Upper lobe of left lung (tissue), 4 donors: Measurements from ENCODE around the gene HIVEP3.

ENCODE experiments used
- EP300 ChIP-seq, 4 donors: sonication (generic); formaldehyde crosslinking; IDR thresholded peaks; one replicate each; pipeline ENCODE4 v1.5.1; 2017; ENCODE audit warnings: antibody characterized with exemption in 4 of 4, control low read depth in 2 of 4
- POLR2A ChIP-seq, 4 donors: fragments of 450-650 bp; IDR thresholded peaks; one replicate each; pipeline ENCODE4 v1.5.1; 2016 to 2017; ENCODE audit warnings: antibody characterized with exemption in 4 of 4, mild to moderate bottlenecking in 2 of 4
- POLR2AphosphoS5 ChIP-seq, 2 donors: sonication (generic); formaldehyde crosslinking; IDR thresholded peaks; one replicate each; pipeline ENCODE4 v1.5.1; 2017; ENCODE audit warnings: antibody characterized with exemption in 2 of 2
- TF ChIP-seq, protein P1 (sequence below), 6 experiments: fragments of 450-650 bp in 4 of 6; fragments of 200-600 bp in 2 of 6; sonication (generic) in 2 of 6; IDR thresholded peaks; one replicate each; pipeline ENCODE4 v1.5.1; 2016 to 2019; ENCODE audit warnings: antibody characterized with exemption in 6 of 6

DNA sequence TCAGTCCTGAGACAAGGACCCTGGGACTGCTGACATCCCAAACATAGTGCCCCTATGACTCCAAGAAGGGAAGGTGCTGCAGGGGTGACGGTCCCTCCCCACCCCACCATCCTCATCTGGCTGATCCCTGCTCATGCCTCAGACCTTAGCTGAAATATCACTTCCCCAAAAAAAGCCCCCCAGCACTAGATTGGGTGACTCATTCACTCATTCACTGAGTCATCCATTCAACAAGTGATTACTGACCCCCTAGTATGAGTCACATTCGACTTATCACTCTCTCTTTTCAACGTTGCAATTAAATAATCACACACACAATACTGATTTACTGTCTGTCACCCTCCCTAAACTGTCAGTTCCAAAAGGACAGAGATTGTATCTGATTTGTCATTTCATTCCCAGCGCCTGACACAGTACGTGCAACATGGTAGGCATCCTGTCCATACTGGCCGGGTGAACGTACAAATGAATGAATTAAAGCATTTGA, 48.6 kb downstream of the HIVEP3 start:
- TF ChIP-seq, protein P1, sequence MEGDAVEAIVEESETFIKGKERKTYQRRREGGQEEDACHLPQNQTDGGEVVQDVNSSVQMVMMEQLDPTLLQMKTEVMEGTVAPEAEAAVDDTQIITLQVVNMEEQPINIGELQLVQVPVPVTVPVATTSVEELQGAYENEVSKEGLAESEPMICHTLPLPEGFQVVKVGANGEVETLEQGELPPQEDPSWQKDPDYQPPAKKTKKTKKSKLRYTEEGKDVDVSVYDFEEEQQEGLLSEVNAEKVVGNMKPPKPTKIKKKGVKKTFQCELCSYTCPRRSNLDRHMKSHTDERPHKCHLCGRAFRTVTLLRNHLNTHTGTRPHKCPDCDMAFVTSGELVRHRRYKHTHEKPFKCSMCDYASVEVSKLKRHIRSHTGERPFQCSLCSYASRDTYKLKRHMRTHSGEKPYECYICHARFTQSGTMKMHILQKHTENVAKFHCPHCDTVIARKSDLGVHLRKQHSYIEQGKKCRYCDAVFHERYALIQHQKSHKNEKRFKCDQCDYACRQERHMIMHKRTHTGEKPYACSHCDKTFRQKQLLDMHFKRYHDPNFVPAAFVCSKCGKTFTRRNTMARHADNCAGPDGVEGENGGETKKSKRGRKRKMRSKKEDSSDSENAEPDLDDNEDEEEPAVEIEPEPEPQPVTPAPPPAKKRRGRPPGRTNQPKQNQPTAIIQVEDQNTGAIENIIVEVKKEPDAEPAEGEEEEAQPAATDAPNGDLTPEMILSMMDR (IDR thresholded peaks at IDR 0.05) = no peak
- TF ChIP-seq POLR2A (IDR thresholded peaks at IDR 0.05) (no peak), POLR2AphosphoS5 (IDR thresholded peaks at IDR 0.05) (no peak), EP300 (IDR thresholded peaks at IDR 0.05) (no peak)
